Tibial nerve (tissue), 3 donors: ENCODE data around the gene LPIN3.

Experiments
- POLR2A ChIP-seq, 2 donors: fragments of 450-650 bp; IDR thresholded peaks; one replicate each; pipeline ENCODE4 v1.6.1; 2017; ENCODE audit warnings: antibody characterized with exemption in 2 of 2, mild to moderate bottlenecking in 2 of 2, moderate library complexity in 2 of 2
- TF ChIP-seq, protein P1 (sequence below), 5 experiments: fragments of 200-600 bp in 3 of 5; fragments of 450-650 bp in 2 of 5; sonication (generic) in 3 of 5; IDR thresholded peaks; one replicate each; pipeline ENCODE4 v1.5.1; 2016 to 2019; ENCODE audit warnings: antibody characterized with exemption in 5 of 5, mild to moderate bottlenecking in 3 of 5, moderate library complexity in 2 of 5

DNA sequence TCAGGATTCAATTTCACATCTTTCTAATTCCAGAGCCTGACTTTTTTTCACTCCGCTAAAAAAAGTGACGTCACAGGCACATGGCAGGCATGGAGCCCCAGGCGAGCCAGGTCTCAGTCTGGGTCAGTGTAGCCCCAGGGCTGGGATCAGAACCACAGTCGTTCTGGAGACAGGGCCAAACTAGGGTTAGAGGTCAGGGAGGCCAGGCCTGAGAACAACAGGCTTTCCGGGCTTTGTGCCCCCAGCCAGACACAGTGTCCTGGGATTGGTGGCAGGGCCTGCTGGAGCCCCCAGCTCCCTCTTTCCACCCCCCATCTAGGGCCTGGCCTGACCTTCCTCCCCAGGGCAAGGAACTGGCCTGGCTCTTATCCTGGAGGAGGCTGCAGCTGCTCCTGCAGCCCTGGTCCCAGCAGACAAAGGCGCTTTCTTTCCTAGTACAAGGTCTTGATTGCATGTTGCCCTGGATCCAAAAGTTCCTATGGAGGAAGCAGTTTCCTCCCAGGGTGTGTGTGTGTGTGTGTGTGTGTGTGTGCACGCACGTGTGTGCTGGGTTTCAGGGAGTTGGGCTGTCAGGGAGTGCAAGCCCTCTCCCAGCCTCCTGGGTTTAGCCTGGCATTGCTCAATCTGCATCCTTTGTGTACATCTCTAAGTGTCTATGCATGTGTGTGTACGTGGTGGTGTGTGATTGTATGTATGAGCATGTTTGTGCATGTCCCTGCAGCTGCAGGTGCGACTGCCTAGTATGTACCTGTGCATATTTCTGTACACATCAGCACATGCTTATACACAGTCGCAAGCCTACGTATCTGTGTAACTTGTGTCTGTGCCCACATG lies 52.5 kb downstream of the LPIN3 start:
- TF ChIP-seq, protein P1, sequence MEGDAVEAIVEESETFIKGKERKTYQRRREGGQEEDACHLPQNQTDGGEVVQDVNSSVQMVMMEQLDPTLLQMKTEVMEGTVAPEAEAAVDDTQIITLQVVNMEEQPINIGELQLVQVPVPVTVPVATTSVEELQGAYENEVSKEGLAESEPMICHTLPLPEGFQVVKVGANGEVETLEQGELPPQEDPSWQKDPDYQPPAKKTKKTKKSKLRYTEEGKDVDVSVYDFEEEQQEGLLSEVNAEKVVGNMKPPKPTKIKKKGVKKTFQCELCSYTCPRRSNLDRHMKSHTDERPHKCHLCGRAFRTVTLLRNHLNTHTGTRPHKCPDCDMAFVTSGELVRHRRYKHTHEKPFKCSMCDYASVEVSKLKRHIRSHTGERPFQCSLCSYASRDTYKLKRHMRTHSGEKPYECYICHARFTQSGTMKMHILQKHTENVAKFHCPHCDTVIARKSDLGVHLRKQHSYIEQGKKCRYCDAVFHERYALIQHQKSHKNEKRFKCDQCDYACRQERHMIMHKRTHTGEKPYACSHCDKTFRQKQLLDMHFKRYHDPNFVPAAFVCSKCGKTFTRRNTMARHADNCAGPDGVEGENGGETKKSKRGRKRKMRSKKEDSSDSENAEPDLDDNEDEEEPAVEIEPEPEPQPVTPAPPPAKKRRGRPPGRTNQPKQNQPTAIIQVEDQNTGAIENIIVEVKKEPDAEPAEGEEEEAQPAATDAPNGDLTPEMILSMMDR (IDR thresholded peaks at IDR 0.05): peak in 1 of 5 experiments; percentile 8
- no peak for TF ChIP-seq POLR2A (IDR thresholded peaks at IDR 0.05)
